ENCODE results near the gene IL18RAP.

IL18RAP gene

GRCh38 chr2:102444233-102444632 is 21.3 kb downstream of the IL18RAP start:
- Histone ChIP-seq H3K36me3 (replicated peaks in 1 of 2; ENCODE audit: control insufficient read depth in 2 of 2, insufficient read depth in 2 of 2, low read length in 2 of 2) (no peaks in the 10 kb centered on the region), H2BK15ac (ENCODE audit: low read length) (no peak overlapping the region), H3K27me3 (ENCODE audit: control insufficient read depth in 3 of 3, insufficient read depth in 3 of 3, low read depth in 1 of 3, low read length in 3 of 3) (no peaks in the 10 kb centered on the region), H2BK120ac (ENCODE audit: low read depth, low read length) (no peak overlapping the region), H3K4me2 (ENCODE audit: insufficient read depth, low read length, poor library complexity, severe bottlenecking) (no peak overlapping the region), H2BK5ac (ENCODE audit: low read length) (no peak overlapping the region), H3K4ac (ENCODE audit: low read length) (no peak overlapping the region), H2BK12ac (ENCODE audit: low read length) (no peak overlapping the region), H3K4me1 (ENCODE audit: control insufficient read depth in 2 of 2, insufficient read depth in 1 of 2, low read depth in 1 of 2, low read length in 2 of 2) (no peaks in the 10 kb centered on the region), H3K23ac (ENCODE audit: low read depth, low read length, poor library complexity) (no peak overlapping the region), H3K79me1 (ENCODE audit: low read depth, low read length) (no peaks in the 10 kb centered on the region), H3K9ac (ENCODE audit: low read depth, low read length, poor library complexity) (no peak overlapping the region), H2AFZ (ENCODE audit: low read length) (no peak overlapping the region), H2AK5ac (ENCODE audit: low read depth, low read length) (no peak overlapping the region), H4K91ac (ENCODE audit: low read depth, low read length, poor library complexity) (no peak overlapping the region), H3K9me3 (replicated peaks in 1 of 2; ENCODE audit: control insufficient read depth in 2 of 2, insufficient read depth in 1 of 2, low read depth in 1 of 2, low read length in 2 of 2) (no peaks in the 10 kb centered on the region), H3K14ac (ENCODE audit: low read length) (no peak overlapping the region), H3K18ac (ENCODE audit: low read length) (no peak overlapping the region), H3K4me3 (ENCODE audit: low read length in 2 of 2) (no peak overlapping the region), H3K27ac (replicated peaks; ENCODE audit: low read length) (no peak overlapping the region), H4K8ac (ENCODE audit: low read depth, low read length) (no peak overlapping the region)
- no peak for DNase-seq (ENCODE audit: low spot score)
- no CpG with 5 or more reads among the region's 3 CpGs for WGBS, 2 donors (ENCODE audit: extremely low coverage in 2 of 2, insufficient read length in 2 of 2, insufficient replicate concordance in 1 of 2)

- Histone ChIP-seq H4K8ac (ENCODE audit: low read depth, low read length) (no peak overlapping the region), H2AK5ac (ENCODE audit: low read depth, low read length) (no peak overlapping the region), H3K23ac (ENCODE audit: low read depth, low read length, poor library complexity) (no peak overlapping the region), H3K9me3 (replicated peaks in 1 of 2; ENCODE audit: control insufficient read depth in 2 of 2, insufficient read depth in 1 of 2, low read depth in 1 of 2, low read length in 2 of 2) (no peaks in the 10 kb centered on the region), H3K36me3 (replicated peaks in 1 of 2; ENCODE audit: control insufficient read depth in 2 of 2, insufficient read depth in 2 of 2, low read length in 2 of 2) (no peaks in the 10 kb centered on the region), H2AFZ (ENCODE audit: low read length) (no peak overlapping the region), H3K4me3 (ENCODE audit: low read length in 2 of 2) (no peak overlapping the region), H3K27me3 (ENCODE audit: control insufficient read depth in 3 of 3, insufficient read depth in 3 of 3, low read depth in 1 of 3, low read length in 3 of 3) (no peaks in the 10 kb centered on the region), H3K4ac (ENCODE audit: low read length) (no peak overlapping the region), H3K9ac (ENCODE audit: low read depth, low read length, poor library complexity) (no peak overlapping the region), H3K79me1 (ENCODE audit: low read depth, low read length) (no peaks in the 10 kb centered on the region), H4K91ac (ENCODE audit: low read depth, low read length, poor library complexity) (no peak overlapping the region), H2BK120ac (ENCODE audit: low read depth, low read length) (no peak overlapping the region), H3K18ac (ENCODE audit: low read length) (no peak overlapping the region), H2BK15ac (ENCODE audit: low read length) (no peak overlapping the region), H3K27ac (replicated peaks; ENCODE audit: low read length) (no peak overlapping the region), H3K4me2 (ENCODE audit: insufficient read depth, low read length, poor library complexity, severe bottlenecking) (no peak overlapping the region), H3K14ac (ENCODE audit: low read length) (no peak overlapping the region), H2BK12ac (ENCODE audit: low read length) (no peak overlapping the region), H2BK5ac (ENCODE audit: low read length) (no peak overlapping the region), H3K4me1 (ENCODE audit: control insufficient read depth in 2 of 2, insufficient read depth in 1 of 2, low read depth in 1 of 2, low read length in 2 of 2) (no peaks in the 10 kb centered on the region)
- no CpG with 5 or more reads among the region's 9 CpGs for WGBS, 2 donors (ENCODE audit: extremely low coverage in 2 of 2, insufficient read length in 2 of 2, insufficient replicate concordance in 1 of 2)
- no peak for DNase-seq (ENCODE audit: low spot score)
Measured at GRCh38 chr2:102446936-102447335, 24.0 kb downstream of the IL18RAP start.

GRCh38 chr2:102449370-102449974 is 26.5 kb downstream of the IL18RAP start:
- no peak overlapping the region for H2AK5ac ChIP-seq (ENCODE audit: low read depth, low read length)
- no peak overlapping the region for H3K4me3 ChIP-seq (ENCODE audit: low read length in 2 of 2)
- H2BK120ac ChIP-seq (ENCODE audit: low read depth, low read length): no peak overlapping the region
- no peak overlapping the region for H4K91ac ChIP-seq (ENCODE audit: low read depth, low read length, poor library complexity)
- no peak overlapping the region for H3K23ac ChIP-seq (ENCODE audit: low read depth, low read length, poor library complexity)
- no peaks in the 10 kb centered on the region for H3K27me3 ChIP-seq (ENCODE audit: control insufficient read depth in 3 of 3, insufficient read depth in 3 of 3, low read depth in 1 of 3, low read length in 3 of 3)
- WGBS, 2 donors (ENCODE audit: extremely low coverage in 2 of 2, insufficient read length in 2 of 2, insufficient replicate concordance in 1 of 2): no CpG with 5 or more reads among the region's 1 CpG
- H2BK12ac ChIP-seq (ENCODE audit: low read length): no peak overlapping the region
- H3K27ac ChIP-seq (replicated peaks; ENCODE audit: low read length): no peak overlapping the region
- no peak overlapping the region for H3K14ac ChIP-seq (ENCODE audit: low read length)
- H3K9ac ChIP-seq (ENCODE audit: low read depth, low read length, poor library complexity): no peak overlapping the region
- H3K36me3 ChIP-seq (replicated peaks in 1 of 2; ENCODE audit: control insufficient read depth in 2 of 2, insufficient read depth in 2 of 2, low read length in 2 of 2): no peaks in the 10 kb centered on the region
- H3K18ac ChIP-seq (ENCODE audit: low read length): no peak overlapping the region
- H3K4ac ChIP-seq (ENCODE audit: low read length): no peak overlapping the region
- H3K4me2 ChIP-seq (ENCODE audit: insufficient read depth, low read length, poor library complexity, severe bottlenecking): no peak overlapping the region
- no peak for DNase-seq (ENCODE audit: low spot score)
- H2BK15ac ChIP-seq (ENCODE audit: low read length): no peak overlapping the region
- H3K4me1 ChIP-seq (ENCODE audit: control insufficient read depth in 2 of 2, insufficient read depth in 1 of 2, low read depth in 1 of 2, low read length in 2 of 2): no peaks in the 10 kb centered on the region
- no peaks in the 10 kb centered on the region for H3K79me1 ChIP-seq (ENCODE audit: low read depth, low read length)
- no peak overlapping the region for H2BK5ac ChIP-seq (ENCODE audit: low read length)
- H4K8ac ChIP-seq (ENCODE audit: low read depth, low read length): no peak overlapping the region
- H2AFZ ChIP-seq (ENCODE audit: low read length): no peak overlapping the region
- no peaks in the 10 kb centered on the region for H3K9me3 ChIP-seq (replicated peaks in 1 of 2; ENCODE audit: control insufficient read depth in 2 of 2, insufficient read depth in 1 of 2, low read depth in 1 of 2, low read length in 2 of 2)

- H3K27ac ChIP-seq (replicated peaks; ENCODE audit: low read length): no peak overlapping the region
- H2AFZ ChIP-seq (ENCODE audit: low read length): no peak overlapping the region
- H3K23ac ChIP-seq (ENCODE audit: low read depth, low read length, poor library complexity): no peak overlapping the region
- H3K14ac ChIP-seq (ENCODE audit: low read length): no peak overlapping the region
- H2BK5ac ChIP-seq (ENCODE audit: low read length): no peak overlapping the region
- no peak overlapping the region for H2BK15ac ChIP-seq (ENCODE audit: low read length)
- no peak overlapping the region for H4K8ac ChIP-seq (ENCODE audit: low read depth, low read length)
- H3K27me3 ChIP-seq (ENCODE audit: control insufficient read depth in 3 of 3, insufficient read depth in 3 of 3, low read depth in 1 of 3, low read length in 3 of 3): no peaks in the 10 kb centered on the region
- H3K4me3 ChIP-seq (ENCODE audit: low read length in 2 of 2): no peak overlapping the region
- H2AK5ac ChIP-seq (ENCODE audit: low read depth, low read length): no peak overlapping the region
- WGBS, 2 donors (ENCODE audit: extremely low coverage in 2 of 2, insufficient read length in 2 of 2, insufficient replicate concordance in 1 of 2): no CpG with 5 or more reads among the region's 2 CpGs
- H3K9ac ChIP-seq (ENCODE audit: low read depth, low read length, poor library complexity): no peak overlapping the region
- H3K4me1 ChIP-seq (ENCODE audit: control insufficient read depth in 2 of 2, insufficient read depth in 1 of 2, low read depth in 1 of 2, low read length in 2 of 2): no peaks in the 10 kb centered on the region
- DNase-seq (ENCODE audit: low spot score): no peak
- H3K18ac ChIP-seq (ENCODE audit: low read length): no peak overlapping the region
- H3K9me3 ChIP-seq (replicated peaks in 1 of 2; ENCODE audit: control insufficient read depth in 2 of 2, insufficient read depth in 1 of 2, low read depth in 1 of 2, low read length in 2 of 2): no peaks in the 10 kb centered on the region
- no peak overlapping the region for H3K4ac ChIP-seq (ENCODE audit: low read length)
- no peak overlapping the region for H2BK12ac ChIP-seq (ENCODE audit: low read length)
- no peak overlapping the region for H3K4me2 ChIP-seq (ENCODE audit: insufficient read depth, low read length, poor library complexity, severe bottlenecking)
- no peak overlapping the region for H2BK120ac ChIP-seq (ENCODE audit: low read depth, low read length)
- H4K91ac ChIP-seq (ENCODE audit: low read depth, low read length, poor library complexity): no peak overlapping the region
- no peaks in the 10 kb centered on the region for H3K79me1 ChIP-seq (ENCODE audit: low read depth, low read length)
- H3K36me3 ChIP-seq (replicated peaks in 1 of 2; ENCODE audit: control insufficient read depth in 2 of 2, insufficient read depth in 2 of 2, low read length in 2 of 2): no peaks in the 10 kb centered on the region
Measured at GRCh38 chr2:102451968-102452367, 29.0 kb downstream of the IL18RAP start.

All from neuronal stem cell (in vitro differentiated cells).